Head of caudate nucleus (tissue), 42 donors: ENCODE results near the gene GPI.

Source experiments
- DNase-seq, 42 donors: peaks; one replicate each; pipeline versions ENCODE4 v3.0.0 to v3.0.0-alpha.2; 2020 to 2021; ENCODE audit warnings: mixed read lengths in 7 of 42
- intact Hi-C: fragments of 100-400 bp; cut with DNase I; formaldehyde crosslinking; loops from one replicate; pipeline ENCODE4 v1.15.0; 2022

Gene GPI

GRCh38 chr19:34335914-34336313 is 29.1 kb upstream of the GPI start:
- DNase-seq = no peak
- intact Hi-C loops = loop anchor here (10.0 kb wide), 1 partner anchor 91 kb away; no protein-coding TSS in a partner anchor

GRCh38 chr19:34336781-34337271 is 28.2 kb upstream of the GPI start:
- peak in 6 of 42 donors; percentile 22 to 72 (median 33) for DNase-seq
- intact Hi-C loops = loop anchor here (10.0 kb wide), 1 partner anchor 92 kb away; no protein-coding TSS in a partner anchor

- DNase-seq = peak in 1 of 42 donors; percentile 5
- intact Hi-C loops = loop anchor here (10.0 kb wide), 1 partner anchor 93 kb away; no protein-coding TSS in a partner anchor
These were observed 27.3 kb upstream of the GPI start for GRCh38 chr19:34337739-34338138.

- DNase-seq = no peak
- intact Hi-C loops = no loop called here
These were observed 22.9 kb upstream of the GPI start for GRCh38 chr19:34341935-34342680.

GRCh38 chr19:34343751-34344150 is 21.2 kb upstream of the GPI start:
- DNase-seq = no peak
- intact Hi-C loops = no loop called here

- DNase-seq = peak; percentile 37 to 93 (median 81)
- intact Hi-C loops = no loop called here
These were observed 19.0 kb upstream of the GPI start for GRCh38 chr19:34345947-34346351.

GRCh38 chr19:34347561-34348165 is 17.3 kb upstream of the GPI start:
- DNase-seq = no peak
- intact Hi-C loops = no loop called here

- intact Hi-C loops = no loop called here
- no peak for DNase-seq
These were observed 16.0 kb upstream of the GPI start for GRCh38 chr19:34348899-34349487.

- DNase-seq = peak in 11 of 42 donors; percentile 10 to 60 (median 32)
- intact Hi-C loops = no loop called here
These were observed 14.8 kb upstream of the GPI start for GRCh38 chr19:34350161-34350561.

GRCh38 chr19:34351382-34351826 is 13.6 kb upstream of the GPI start:
- DNase-seq = no peak
- intact Hi-C loops = no loop called here

- intact Hi-C loops = no loop called here
- no peak for DNase-seq
These were observed 11.4 kb upstream of the GPI start for GRCh38 chr19:34353546-34353945.

GRCh38 chr19:34355201-34355600 is 9.8 kb upstream of the GPI start:
- DNase-seq = no peak
- intact Hi-C loops = no loop called here

- intact Hi-C loops = no loop called here
- no peak for DNase-seq
These were observed 8.1 kb upstream of the GPI start for GRCh38 chr19:34356875-34357274.

GRCh38 chr19:34357431-34357830 is 7.6 kb upstream of the GPI start:
- DNase-seq = no peak
- intact Hi-C loops = no loop called here

- intact Hi-C loops = no loop called here
- DNase-seq = peak; percentile 82 to 96 (median 93)
These were observed 5.6 kb upstream of the GPI start for GRCh38 chr19:34359140-34359953.

- DNase-seq = no peak
- intact Hi-C loops = loop anchor here (10.0 kb wide), 1 partner anchor 65 kb away; the partner anchor contains the start of gene UBA2
These were observed 5.1 kb upstream of the GPI start for GRCh38 chr19:34359954-34360315.

GRCh38 chr19:34360354-34360909 is 4.6 kb upstream of the GPI start:
- DNase-seq = no peak
- intact Hi-C loops = loop anchor here (10.0 kb wide), 1 partner anchor 64 kb away; the partner anchor contains the start of gene UBA2

GRCh38 chr19:34362679-34363069 is 2.3 kb upstream of the GPI start:
- no peak for DNase-seq
- intact Hi-C loops = loop anchor here (10.0 kb wide), 1 partner anchor 62 kb away; the partner anchor contains the start of gene UBA2

- DNase-seq = no peak
- intact Hi-C loops = loop anchor here (10.0 kb wide), 1 partner anchor 62 kb away; the partner anchor contains the start of gene UBA2
These were observed 1.9 kb upstream of the GPI start for GRCh38 chr19:34363094-34363493.
